K562 (cell line): ENCODE data around the gene EMC9. TPM values are rescaled to one million over a fixed set of nuclear protein-coding genes. Genes with fewer than 3 reads are reported as not detected.
A peak's percentile ranks its signal among the peaks of the same experiment; 100 is the strongest.

Source experiments
- ARID2 ChIP-seq: fragments of 450-650 bp; IDR thresholded peaks from 2 replicates; pipeline ENCODE4 v1.6.1; 2017; ENCODE audit warnings: antibody characterized with exemption, mild to moderate bottlenecking
- DMBX1 ChIP-seq: fragments of 250-450 bp; sonication (Bioruptor Pico); IDR thresholded peaks from 2 replicates; pipeline ENCODE4 v1.8.0; 2022; ENCODE audit warnings: inconsistent platforms, mild to moderate bottlenecking, moderate library complexity, borderline replicate concordance
- GATA2 ChIP-seq: sonication (generic); formaldehyde crosslinking; IDR thresholded peaks from 2 replicates; pipeline ENCODE4 v1.4.0; 2020; ENCODE audit warnings: mild to moderate bottlenecking, missing genetic modification reagents
- GATAD2B ChIP-seq: fragments of 450-650 bp; IDR thresholded peaks from 2 replicates; pipeline ENCODE4 v1.6.1; 2017; ENCODE audit warnings: mild to moderate bottlenecking, borderline replicate concordance
- HDAC6 ChIP-seq: IDR thresholded peaks from 2 replicates; pipeline ENCODE4 v1.6.1; 2012; ENCODE audit warnings: low read depth, mild to moderate bottlenecking, control low read depth, inconsistent platforms, low read length, moderate library complexity
- SPI1 ChIP-seq: IDR thresholded peaks from 2 replicates; pipeline ENCODE4 v1.6.1; 2011; ENCODE audit warnings: low read depth, low read length, control low read depth, borderline replicate concordance
- ZNF24 ChIP-seq: fragments of 450-650 bp; IDR thresholded peaks from 2 replicates; pipeline ENCODE4 v1.6.1; 2016
- polyA plus RNA-seq, 8 experiments: library from polyadenylated mRNA; depleted of rRNA in 4 of 8; stranded (reverse) in 5 of 8; unstranded in 3 of 8; fragments of >200 nt; fragmentation: Nextera tagmentation in 2 of 8; fragmentation: Illumina TruSeq in 1 of 8; extraction: Ambion mirVana in 2 of 8; extraction: Trizol in 1 of 8; gene quantifications; 2 replicates each; pipeline versions ENCODE4 v1.2.1 to v1.2.3, GENCODE V29; 2011 to 2014; ENCODE audit warnings: inconsistent platforms in 1 of 8, missing spikeins in 1 of 8
- total RNA-seq, 7 experiments: library from RNA; depleted of rRNA in 6 of 7; stranded (reverse); fragments of >200 nt in 6 of 7; fragmentation: Illumina TruSeq in 2 of 7; extraction: Trizol in 2 of 7; gene quantifications; 2 replicates each; pipeline versions ENCODE4 v1.2.1 to v1.2.3, GENCODE V29; 2011 to 2021; ENCODE audit warnings: low replicate concordance in 1 of 7
- TF ChIP-seq, protein P1 (sequence below): sonication (generic); formaldehyde crosslinking; IDR thresholded peaks from 2 replicates; pipeline ENCODE4 v1.8.0; 2022; ENCODE audit warnings: missing genetic modification reagents, mild to moderate bottlenecking, borderline replicate concordance
- TF ChIP-seq, protein P2 (sequence below): fragments of 250-450 bp; sonication (Bioruptor Pico); IDR thresholded peaks from 2 replicates; pipeline ENCODE4 v1.5.0; 2021; ENCODE audit warnings: mild to moderate bottlenecking, moderate library complexity
- TF ChIP-seq, protein P3 (sequence below), 2 experiments: fragments of 450-650 bp; formaldehyde crosslinking in 1 of 2; IDR thresholded peaks; 2 replicates each; pipeline versions ENCODE4 v1.4.0 to v1.6.1; 2014 to 2020; ENCODE audit warnings: mild to moderate bottlenecking in 2 of 2, borderline replicate concordance in 1 of 2, low read depth in 1 of 2

The EMC9 gene
- total and polyA plus RNA-seq, 9 of the 15 experiments (the other 6 are each of a cell fraction or from before 2014, with no cell fraction given), result 3.1 to 13.2 (median 7.8) TPM

DNA sequence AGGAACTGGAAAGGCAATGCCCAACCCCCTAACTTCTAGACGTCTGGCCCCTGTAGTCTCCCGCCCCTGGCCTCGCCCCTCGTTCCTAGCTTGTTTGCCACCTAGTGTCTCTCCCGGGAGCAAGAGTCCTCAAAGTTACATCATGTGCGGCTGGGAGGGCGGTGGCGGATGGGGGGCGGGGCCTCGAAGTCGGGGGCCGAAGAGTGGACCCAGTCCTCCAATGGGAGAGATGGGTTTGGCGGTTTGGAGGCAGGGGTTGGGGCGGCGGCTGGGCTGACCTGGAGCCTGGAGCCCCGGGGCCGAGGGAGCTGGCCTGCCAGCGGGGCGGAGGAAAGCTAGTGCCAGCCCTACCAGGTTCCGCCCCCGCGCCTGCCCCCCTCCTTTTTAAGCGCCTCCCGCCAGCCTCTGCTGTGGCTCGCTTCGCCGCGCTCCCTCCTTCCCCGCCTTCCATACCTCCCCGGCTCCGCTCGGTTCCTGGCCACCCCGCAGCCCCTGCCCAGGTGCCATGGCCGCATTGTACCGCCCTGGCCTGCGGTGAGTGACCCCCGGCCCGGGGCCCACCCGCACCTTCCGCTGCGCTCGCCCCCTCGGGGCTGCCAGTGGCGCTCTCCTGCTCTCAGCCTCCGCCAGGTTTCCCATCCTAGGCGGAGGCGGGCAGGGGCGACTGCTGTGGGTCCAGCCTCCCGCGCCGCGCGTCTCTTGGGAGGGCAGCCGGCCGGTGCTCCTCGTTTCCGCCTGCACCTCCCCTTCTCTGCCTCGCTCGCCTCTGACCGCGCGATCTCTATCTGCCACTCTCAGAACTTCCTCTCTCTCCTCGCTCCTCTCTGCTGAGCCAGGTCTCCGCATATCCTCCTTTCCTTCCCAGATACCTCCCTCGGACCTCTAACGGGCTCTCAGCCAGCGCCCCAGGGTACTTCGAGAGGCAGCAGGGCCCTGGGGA, 47.2 kb downstream of the EMC9 start, which contains the start of gene PCK2 (continued):
- TF ChIP-seq DMBX1 (CRISPR knock-in tag) (no peak), HDAC6 (no peak), ZNF24 (no peak), SPI1 (peak; percentile 90), ARID2 (no peak), GATA2 (peak; percentile 53; the same call in 1 of the 2 replicates), GATAD2B (no peak)
- TF ChIP-seq, protein P1, sequence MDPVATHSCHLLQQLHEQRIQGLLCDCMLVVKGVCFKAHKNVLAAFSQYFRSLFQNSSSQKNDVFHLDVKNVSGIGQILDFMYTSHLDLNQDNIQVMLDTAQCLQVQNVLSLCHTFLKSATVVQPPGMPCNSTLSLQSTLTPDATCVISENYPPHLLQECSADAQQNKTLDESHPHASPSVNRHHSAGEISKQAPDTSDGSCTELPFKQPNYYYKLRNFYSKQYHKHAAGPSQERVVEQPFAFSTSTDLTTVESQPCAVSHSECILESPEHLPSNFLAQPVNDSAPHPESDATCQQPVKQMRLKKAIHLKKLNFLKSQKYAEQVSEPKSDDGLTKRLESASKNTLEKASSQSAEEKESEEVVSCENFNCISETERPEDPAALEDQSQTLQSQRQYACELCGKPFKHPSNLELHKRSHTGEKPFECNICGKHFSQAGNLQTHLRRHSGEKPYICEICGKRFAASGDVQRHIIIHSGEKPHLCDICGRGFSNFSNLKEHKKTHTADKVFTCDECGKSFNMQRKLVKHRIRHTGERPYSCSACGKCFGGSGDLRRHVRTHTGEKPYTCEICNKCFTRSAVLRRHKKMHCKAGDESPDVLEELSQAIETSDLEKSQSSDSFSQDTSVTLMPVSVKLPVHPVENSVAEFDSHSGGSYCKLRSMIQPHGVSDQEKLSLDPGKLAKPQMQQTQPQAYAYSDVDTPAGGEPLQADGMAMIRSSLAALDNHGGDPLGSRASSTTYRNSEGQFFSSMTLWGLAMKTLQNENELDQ (CRISPR knock-in tag), result no peak
- TF ChIP-seq, protein P2, sequence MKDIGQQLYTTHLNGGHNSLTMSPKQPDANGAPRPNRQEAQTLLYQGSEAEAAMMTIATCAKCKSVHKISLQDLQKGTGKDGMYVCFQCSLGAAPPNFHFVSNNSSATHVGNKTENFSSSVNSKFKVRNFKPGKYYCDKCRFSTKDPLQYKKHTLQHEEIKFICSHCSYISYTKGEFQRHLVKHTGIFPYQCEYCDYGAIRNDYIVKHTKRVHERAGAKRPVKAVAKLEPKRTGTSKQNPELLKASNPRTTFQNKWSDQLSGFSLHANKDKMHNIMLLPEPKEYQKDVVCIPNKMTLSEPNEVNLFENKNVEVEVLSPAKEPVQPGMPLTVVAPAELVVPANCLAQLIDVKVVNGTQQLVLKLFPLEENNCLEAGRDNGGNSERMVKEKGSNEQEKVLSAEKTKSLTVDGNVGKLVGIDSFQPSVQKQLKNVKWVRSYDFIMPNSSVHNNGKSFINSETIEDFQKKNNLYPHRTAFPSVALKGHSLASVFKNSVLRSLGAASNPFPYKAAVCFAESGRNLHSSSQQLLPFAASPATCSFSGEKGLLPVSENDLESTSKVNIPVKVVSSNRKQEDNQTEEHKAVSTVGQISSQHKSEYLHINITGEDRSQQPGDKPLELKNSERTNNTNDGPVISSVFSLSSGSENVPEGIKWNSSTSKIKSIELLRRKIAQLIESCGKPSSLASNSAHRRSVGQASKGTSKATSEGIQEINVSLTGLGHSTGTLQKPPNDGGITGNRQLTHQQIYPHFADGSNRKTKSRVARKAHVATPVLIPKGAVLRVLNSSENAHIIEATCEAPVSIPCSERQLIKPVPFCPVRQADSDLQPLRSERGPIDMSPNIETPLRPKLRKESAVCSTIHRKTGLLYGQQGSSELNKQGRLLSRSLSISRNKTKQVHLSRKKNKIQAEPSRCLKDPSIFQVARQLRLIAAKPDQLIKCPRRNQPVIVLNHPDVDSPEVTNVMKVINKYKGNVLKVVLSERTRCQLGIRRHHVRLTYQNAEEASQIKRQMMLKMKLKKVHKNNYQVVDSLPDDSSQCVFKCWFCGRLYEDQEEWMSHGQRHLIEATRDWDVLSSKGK (CRISPR knock-in tag), result no peak
- TF ChIP-seq, protein P3, sequence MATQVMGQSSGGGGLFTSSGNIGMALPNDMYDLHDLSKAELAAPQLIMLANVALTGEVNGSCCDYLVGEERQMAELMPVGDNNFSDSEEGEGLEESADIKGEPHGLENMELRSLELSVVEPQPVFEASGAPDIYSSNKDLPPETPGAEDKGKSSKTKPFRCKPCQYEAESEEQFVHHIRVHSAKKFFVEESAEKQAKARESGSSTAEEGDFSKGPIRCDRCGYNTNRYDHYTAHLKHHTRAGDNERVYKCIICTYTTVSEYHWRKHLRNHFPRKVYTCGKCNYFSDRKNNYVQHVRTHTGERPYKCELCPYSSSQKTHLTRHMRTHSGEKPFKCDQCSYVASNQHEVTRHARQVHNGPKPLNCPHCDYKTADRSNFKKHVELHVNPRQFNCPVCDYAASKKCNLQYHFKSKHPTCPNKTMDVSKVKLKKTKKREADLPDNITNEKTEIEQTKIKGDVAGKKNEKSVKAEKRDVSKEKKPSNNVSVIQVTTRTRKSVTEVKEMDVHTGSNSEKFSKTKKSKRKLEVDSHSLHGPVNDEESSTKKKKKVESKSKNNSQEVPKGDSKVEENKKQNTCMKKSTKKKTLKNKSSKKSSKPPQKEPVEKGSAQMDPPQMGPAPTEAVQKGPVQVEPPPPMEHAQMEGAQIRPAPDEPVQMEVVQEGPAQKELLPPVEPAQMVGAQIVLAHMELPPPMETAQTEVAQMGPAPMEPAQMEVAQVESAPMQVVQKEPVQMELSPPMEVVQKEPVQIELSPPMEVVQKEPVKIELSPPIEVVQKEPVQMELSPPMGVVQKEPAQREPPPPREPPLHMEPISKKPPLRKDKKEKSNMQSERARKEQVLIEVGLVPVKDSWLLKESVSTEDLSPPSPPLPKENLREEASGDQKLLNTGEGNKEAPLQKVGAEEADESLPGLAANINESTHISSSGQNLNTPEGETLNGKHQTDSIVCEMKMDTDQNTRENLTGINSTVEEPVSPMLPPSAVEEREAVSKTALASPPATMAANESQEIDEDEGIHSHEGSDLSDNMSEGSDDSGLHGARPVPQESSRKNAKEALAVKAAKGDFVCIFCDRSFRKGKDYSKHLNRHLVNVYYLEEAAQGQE (IDR thresholded peaks at IDR 0.05; ENCODE audit: borderline replicate concordance), result no peak
- TF ChIP-seq, protein P3 (CRISPR knock-in tag; IDR thresholded peaks at IDR 0.05; ENCODE audit: low read depth), result peak; percentile 45; the same call in 1 of the 2 replicates
